HUES64 (cell line): ENCODE results near the gene YIF1A.

ENCODE experiments used
- H3K27ac ChIP-seq: 2 replicates; pipeline ENCODE4 v1.7.0; 2013; ENCODE audit warnings: low read depth, low read length, inconsistent platforms
- H3K27me3 ChIP-seq: 2 replicates; pipeline ENCODE4 v1.6.1; 2013; ENCODE audit warnings: mild to moderate bottlenecking, low read length; ENCODE audit not compliant: insufficient read depth
- H3K36me3 ChIP-seq: 2 replicates; pipeline ENCODE4 v1.6.1; 2013; ENCODE audit warnings: mild to moderate bottlenecking, low read length; ENCODE audit not compliant: insufficient read depth
- H3K4me1 ChIP-seq: 2 replicates; pipeline ENCODE4 v1.6.1; 2013; ENCODE audit warnings: mild to moderate bottlenecking, low read length, moderate library complexity; ENCODE audit not compliant: insufficient read depth
- H3K4me3 ChIP-seq: 2 replicates; pipeline ENCODE4 v1.5.1; 2013; ENCODE audit warnings: mild to moderate bottlenecking, low read length, moderate library complexity
- H3K9ac ChIP-seq: 2 replicates; pipeline ENCODE4 v1.6.1; 2013; ENCODE audit warnings: mild to moderate bottlenecking, low read depth, low read length
- H3K9me3 ChIP-seq: 2 replicates; pipeline ENCODE4 v1.6.1; 2013; ENCODE audit warnings: low read depth, low read length; ENCODE audit not compliant: insufficient read depth
- WGBS: fragments of 150-250, 120-280 bp; methylation state at CpG from one replicate; pipeline ENCODE4 v1.1.7; 2013; ENCODE audit warnings: missing lambda C conversion rate; 5-methylcytosine and 5-hydroxymethylcytosine counted together

Gene YIF1A

GRCh38 chr11:66299186-66299585 lies 10.2 kb upstream of the YIF1A start:
- WGBS = 95% methylated on average over 3 of the region's 3 CpGs

DNA sequence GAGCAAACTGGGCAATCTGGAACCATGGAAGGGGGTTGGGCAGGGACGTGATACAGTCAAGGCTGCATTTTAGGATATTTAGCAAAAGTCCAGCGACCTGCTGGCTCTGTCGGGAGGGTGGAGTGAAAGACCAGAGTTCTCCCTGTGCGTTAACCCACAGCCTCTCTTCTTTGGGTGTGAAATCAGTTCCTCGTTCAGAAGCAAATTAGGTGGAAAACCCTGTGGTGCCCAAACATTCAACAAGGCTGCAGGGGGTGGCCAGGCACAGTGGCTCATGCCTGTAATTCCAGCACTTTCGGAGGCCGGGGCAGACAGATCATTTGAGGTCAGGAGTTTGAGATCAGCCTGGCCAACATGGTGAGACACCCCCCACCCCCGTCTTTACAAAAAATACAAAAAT lies 8.7 kb upstream of the YIF1A start:
- no peaks in the 10 kb centered on the region for H3K36me3 ChIP-seq
- H3K9ac ChIP-seq = no peak overlapping the region
- H3K4me1 ChIP-seq = peaks cover 4% of the 10 kb centered on the region; the same call in 1 of the 2 replicates
- peaks cover 8% of the 10 kb centered on the region for H3K27me3 ChIP-seq
- no peaks in the 10 kb centered on the region for H3K9me3 ChIP-seq
- H3K27ac ChIP-seq = peak overlapping the region; percentile 40; the same call in 1 of the 2 replicates
- no peak overlapping the region for H3K4me3 ChIP-seq
- 49% methylated on average over 8 of the region's 8 CpGs for WGBS

More at GRCh38 chr11:66299186-66299585, 10.2 kb upstream of the YIF1A start:
- Histone ChIP-seq H3K27me3 (no peaks in the 10 kb centered on the region), H3K4me3 (no peak overlapping the region), H3K27ac (no peak overlapping the region), H3K36me3 (no peaks in the 10 kb centered on the region), H3K9ac (no peak overlapping the region), H3K9me3 (no peaks in the 10 kb centered on the region), H3K4me1 (peaks cover 4% of the 10 kb centered on the region; the same call in 1 of the 2 replicates)

- Histone ChIP-seq H3K27me3 (peaks cover 34% of the 10 kb centered on the region), H3K27ac (no peak overlapping the region), H3K9ac (no peak overlapping the region), H3K4me1 (peaks cover 8% of the 10 kb centered on the region; the same call in 1 of the 2 replicates), H3K4me3 (no peak overlapping the region), H3K36me3 (no peaks in the 10 kb centered on the region), H3K9me3 (no peaks in the 10 kb centered on the region)
- WGBS = 96% methylated on average over 123 of the region's 123 CpGs
Observed at GRCh38 chr11:66294626-66295620, 6.0 kb upstream of the YIF1A start.

- WGBS = 91% methylated on average over 30 of the region's 30 CpGs
- H3K9me3 ChIP-seq = no peaks in the 10 kb centered on the region
- no peak overlapping the region for H3K4me3 ChIP-seq
- H3K9ac ChIP-seq = no peak overlapping the region
- peaks cover 8% of the 10 kb centered on the region; the same call in 1 of the 2 replicates for H3K4me1 ChIP-seq
- peaks cover 37% of the 10 kb centered on the region for H3K27me3 ChIP-seq
- H3K27ac ChIP-seq = no peak overlapping the region
- H3K36me3 ChIP-seq = no peaks in the 10 kb centered on the region
Observed at GRCh38 chr11:66293777-66294625, 5.1 kb upstream of the YIF1A start.

GRCh38 chr11:66293352-66293751 lies 4.4 kb upstream of the YIF1A start:
- Histone ChIP-seq H3K27me3 (peaks cover 37% of the 10 kb centered on the region), H3K9ac (no peak overlapping the region), H3K27ac (no peak overlapping the region), H3K36me3 (no peaks in the 10 kb centered on the region), H3K4me1 (peaks cover 8% of the 10 kb centered on the region; the same call in 1 of the 2 replicates), H3K4me3 (no peak overlapping the region), H3K9me3 (no peaks in the 10 kb centered on the region)
- WGBS = 77% methylated on average over 3 of the region's 4 CpGs

- 70% methylated on average over 17 of the region's 17 CpGs for WGBS
- peaks cover 37% of the 10 kb centered on the region for H3K27me3 ChIP-seq
- no peak overlapping the region for H3K27ac ChIP-seq
- no peaks in the 10 kb centered on the region for H3K9me3 ChIP-seq
- no peaks in the 10 kb centered on the region for H3K36me3 ChIP-seq
- no peak overlapping the region for H3K9ac ChIP-seq
- H3K4me3 ChIP-seq = peak overlapping the region; percentile 59
- H3K4me1 ChIP-seq = peaks cover 8% of the 10 kb centered on the region; the same call in 1 of the 2 replicates
Observed at GRCh38 chr11:66292543-66293332, 3.8 kb upstream of the YIF1A start.

DNA sequence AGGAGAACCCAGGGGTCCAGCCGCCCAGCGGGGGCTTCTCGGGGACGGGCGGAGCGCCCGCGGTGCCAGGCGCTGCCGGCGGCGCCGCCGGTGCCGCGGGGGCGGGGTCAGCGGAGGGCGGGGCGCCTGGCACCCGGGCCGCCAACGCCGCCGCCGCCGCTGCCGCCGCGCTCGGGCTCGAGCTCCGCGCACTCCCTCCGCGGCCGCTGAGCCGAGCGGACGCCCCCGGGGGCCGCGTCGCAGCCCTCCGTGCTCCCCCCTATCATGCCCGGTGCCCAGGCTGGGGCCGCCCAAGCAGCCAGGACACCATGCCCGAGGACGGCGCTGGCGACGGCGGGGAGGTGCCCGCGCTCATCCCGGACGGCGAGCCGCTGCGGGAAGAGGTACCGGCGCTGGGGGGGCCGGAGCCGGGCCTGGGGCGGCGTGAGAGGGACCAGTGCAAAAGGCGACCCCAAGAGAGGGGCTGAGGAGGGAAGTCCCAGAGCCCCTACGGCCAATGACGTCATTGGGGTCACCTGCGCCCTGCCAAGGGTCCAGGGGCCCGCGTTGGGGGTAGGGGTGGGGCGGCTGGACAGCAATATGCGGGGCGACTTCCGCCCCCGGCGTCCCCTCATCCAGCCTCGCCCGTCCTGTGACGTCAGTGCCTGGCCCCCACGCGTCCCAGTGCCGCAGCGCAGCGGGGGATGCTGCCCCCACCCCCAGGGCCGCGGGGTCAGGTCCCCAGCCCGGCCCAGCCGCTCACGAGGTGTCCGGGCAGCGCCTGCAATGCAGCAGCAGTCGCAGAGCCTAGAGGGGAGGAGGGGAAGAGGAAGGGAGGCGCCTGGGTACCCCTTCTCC lies 3.0 kb upstream of the YIF1A start, which contains the start of gene TMEM151A:
Gene TMEM151A, plus strand, starts transcription at position 189 of the 837 bp plus-strand sequence. Its CDS starts 120 bp downstream, at position 309.
- H3K9me3 ChIP-seq = no peaks in the 10 kb centered on the region
- WGBS = 2% methylated on average over 95 of the region's 95 CpGs
- H3K27me3 ChIP-seq = peaks cover 37% of the 10 kb centered on the region
- no peak within 1 kb of the TSS for H3K9ac ChIP-seq
- 0 out of 2 replicates have a peak, but pooled peaks cover under 1% of the 10 kb centered on the region for H3K36me3 ChIP-seq
- no peak within 1 kb of the TSS for H3K27ac ChIP-seq
- peak within 1 kb of the TSS; percentile 59 for H3K4me3 ChIP-seq
- H3K4me1 ChIP-seq = peaks cover 5% of the 10 kb centered on the region; the same call in 1 of the 2 replicates

GRCh38 chr11:66291303-66291705 lies 2.4 kb upstream of the YIF1A start:
- H3K27me3 ChIP-seq = peaks cover 37% of the 10 kb centered on the region
- no peaks in the 10 kb centered on the region for H3K9me3 ChIP-seq
- H3K27ac ChIP-seq = no peak overlapping the region
- 18% methylated on average over 16 of the region's 16 CpGs for WGBS
- H3K4me3 ChIP-seq = peak overlapping the region; percentile 59
- H3K36me3 ChIP-seq = 0 out of 2 replicates have a peak, but pooled peaks cover 5% of the 10 kb centered on the region
- H3K4me1 ChIP-seq = peaks cover 5% of the 10 kb centered on the region; the same call in 1 of the 2 replicates
- H3K9ac ChIP-seq = no peak overlapping the region

DNA sequence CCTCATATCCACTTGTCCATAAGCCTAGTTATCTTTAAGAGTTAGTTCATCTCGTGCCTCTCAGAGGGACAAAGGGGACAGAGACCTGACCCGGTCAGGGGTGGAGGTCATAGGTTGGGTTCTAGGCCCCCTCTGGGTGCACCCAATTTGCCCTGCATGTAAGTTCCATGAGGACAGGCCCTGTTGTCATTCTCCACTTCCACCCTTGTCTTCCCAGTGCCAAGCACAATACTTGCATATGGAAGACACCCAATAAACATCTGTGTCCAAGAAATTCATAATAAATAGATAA lies 1.3 kb upstream of the YIF1A start:
- Histone ChIP-seq H3K4me1 (peaks cover 5% of the 10 kb centered on the region; the same call in 1 of the 2 replicates), H3K9me3 (no peaks in the 10 kb centered on the region), H3K36me3 (peaks cover 11% of the 10 kb centered on the region; the same call in 1 of the 2 replicates), H3K27ac (no peak overlapping the region), H3K9ac (no peak overlapping the region), H3K4me3 (peak overlapping the region; percentile 69; the same call in 1 of the 2 replicates), H3K27me3 (peaks cover 37% of the 10 kb centered on the region)
- 89% methylated on average over 2 of the region's 2 CpGs for WGBS
